ENCODE measurements around the gene CDCA5. TPM values are rescaled to one million over a fixed set of nuclear protein-coding genes. Genes with fewer than 3 reads are reported as not detected.

CDCA5 gene
- polyA plus RNA-seq, 2 of the 4 experiments (the other 2 are of a cell fraction): 30.9 to 46.0 TPM

- ChIA-PET CTCF (interaction anchor here (1.0 to 4.7 kb wide), 5 partner anchors 8 to 74 kb away, joined by 3 to 30 read pairs (median 7); partner anchors contain the start of genes TM7SF2, VPS51 and ZNHIT2), POLR2A (no interaction called here)
- no peak overlapping the region for H3K4me3 ChIP-seq
- no peak overlapping the region for H3K4me2 ChIP-seq
- no peaks in the 10 kb centered on the region for H3K9me3 ChIP-seq
- DNase-seq (ENCODE audit: low read depth in 1 of 2, low spot score in 1 of 2) (no peak), FAIRE-seq (no peak), ATAC-seq (no peak)
- peaks cover 23% of the 10 kb centered on the region for H3K4me1 ChIP-seq
- WGBS (ENCODE audit: missing lambda C conversion rate): 97% methylated on average over 8 of the region's 9 CpGs
- no peak overlapping the region for H3K27ac ChIP-seq
- TF ChIP-seq E2F6 (IDR thresholded peaks at IDR 0.05; ENCODE audit: borderline replicate concordance, low read depth): no peak
- no peak for TF ChIP-seq NPAS2 (CRISPR knock-in tag; IDR thresholded peaks at IDR 0.05; ENCODE audit: borderline replicate concordance)
- TF ChIP-seq EHF (CRISPR knock-in tag; IDR thresholded peaks at IDR 0.05): no peak
- TF ChIP-seq CBX2 (IDR thresholded peaks at IDR 0.05; ENCODE audit: borderline replicate concordance, low read depth): no peak
- no peak for TF ChIP-seq MAFK (IDR thresholded peaks at IDR 0.05; ENCODE audit: partially characterized antibody)
- TF ChIP-seq USF2 (IDR thresholded peaks at IDR 0.05): no peak
- no peak for TF ChIP-seq RAD21 (conservative IDR thresholded peaks at IDR 0.05 in 1 of 2, IDR thresholded peaks at IDR 0.05 in 1 of 2)
- no peak for TF ChIP-seq SMC3 (IDR thresholded peaks at IDR 0.05)
- TF ChIP-seq HMGXB4 (CRISPR knock-in tag; IDR thresholded peaks at IDR 0.05; ENCODE audit: borderline replicate concordance): no peak
- TF ChIP-seq KDM5A (IDR thresholded peaks at IDR 0.05): no peak
- TF ChIP-seq RFX5 (IDR thresholded peaks at IDR 0.05): no peak
- TF ChIP-seq HOXA7 (CRISPR knock-in tag; IDR thresholded peaks at IDR 0.05): no peak
- no peak for TF ChIP-seq GATA3 (IDR thresholded peaks at IDR 0.05; ENCODE audit: borderline replicate concordance)
- no peak for TF ChIP-seq POLR2AphosphoS2 (conservative IDR thresholded peaks at IDR 0.05; ENCODE audit: low read length)
- no peak for TF ChIP-seq MYC (IDR thresholded peaks at IDR 0.05; ENCODE audit: borderline replicate concordance, low read length)
- no peak for TF ChIP-seq ELK1 (IDR thresholded peaks at IDR 0.05; ENCODE audit: low read depth, low read length)
- no peak for TF ChIP-seq JUN (IDR thresholded peaks at IDR 0.05)
- no peak for TF ChIP-seq MAX (IDR thresholded peaks at IDR 0.05)
- no peak for TF ChIP-seq SREBF2 (IDR thresholded peaks at IDR 0.05)
- no peak for TF ChIP-seq MAZ (IDR thresholded peaks at IDR 0.05; ENCODE audit: borderline replicate concordance, low read depth, low read length)
Observed at GRCh38 chr11:65086809-65087208, 3.0 kb upstream of the CDCA5 start.

- peak overlapping the region; percentile 97 for H3K4me2 ChIP-seq
- ChIA-PET POLR2A (no interaction called here), CTCF (interaction anchor here (0.7 to 2.4 kb wide), 7 partner anchors 8 to 72 kb away, joined by 3 to 9 read pairs (median 6); partner anchors contain the start of genes ARL2, VPS51 and ZNHIT2)
- DNase-seq (ENCODE audit: low read depth in 1 of 2, low spot score in 1 of 2) (no peak), FAIRE-seq (no peak), ATAC-seq (no peak)
- no peak overlapping the region for H3K27ac ChIP-seq
- H3K9me3 ChIP-seq: no peaks in the 10 kb centered on the region
- 93% methylated on average over 4 of the region's 4 CpGs for WGBS (ENCODE audit: missing lambda C conversion rate)
- peaks cover 26% of the 10 kb centered on the region for H3K4me1 ChIP-seq
- no peak overlapping the region for H3K4me3 ChIP-seq
- no peak for TF ChIP-seq HOXA7 (CRISPR knock-in tag; IDR thresholded peaks at IDR 0.05)
- TF ChIP-seq FOSL2 (IDR thresholded peaks at IDR 0.05): no peak
- no peak for TF ChIP-seq FOSL2 (CRISPR knock-in tag; IDR thresholded peaks at IDR 0.05)
- no peak for TF ChIP-seq BCL3 (IDR thresholded peaks at IDR 0.05)
- TF ChIP-seq REST (IDR thresholded peaks at IDR 0.05): no peak
- TF ChIP-seq NPAS2 (CRISPR knock-in tag; IDR thresholded peaks at IDR 0.05; ENCODE audit: borderline replicate concordance): no peak
- TF ChIP-seq ZNF302 (CRISPR knock-in tag; IDR thresholded peaks at IDR 0.05): no peak
- TF ChIP-seq CBX8 (IDR thresholded peaks at IDR 0.05): no peak
- TF ChIP-seq RCOR1 (IDR thresholded peaks at IDR 0.05; ENCODE audit: low read depth, low read length): no peak
- no peak for TF ChIP-seq E2F6 (IDR thresholded peaks at IDR 0.05; ENCODE audit: borderline replicate concordance, low read depth)
- no peak for TF ChIP-seq POLR2AphosphoS2 (conservative IDR thresholded peaks at IDR 0.05; ENCODE audit: low read length)
- no peak for TF ChIP-seq HEYL (CRISPR knock-in tag; IDR thresholded peaks at IDR 0.05)
Observed at GRCh38 chr11:65085446-65085845, 1.6 kb upstream of the CDCA5 start.
